RWPE2 (cell line): ENCODE data around the gene C1orf56.

Experiments used
- ATAC-seq: fragments of 200-7000 bp; cut with Tn5 transposase; 3 replicates; pipeline ENCODE4 v1.9.1; 2021; ENCODE audit warnings: low read depth
- DNase-seq: peaks from one replicate; pipeline ENCODE4 v3.0.0-alpha.2; 2020; ENCODE audit warnings: low spot score
- H3K27ac ChIP-seq: fragments of 450-650 bp; 2 replicates; pipeline ENCODE4 v1.5.1; 2017; ENCODE audit warnings: mild to moderate bottlenecking; ENCODE audit not compliant: poor library complexity, severe bottlenecking
- H3K27me3 ChIP-seq: fragments of 250-450 bp; sonication (Bioruptor Pico); 2 replicates; pipeline ENCODE4 v1.5.1; 2021; ENCODE audit warnings: mild to moderate bottlenecking, moderate library complexity; ENCODE audit not compliant: insufficient read depth, poor library complexity, severe bottlenecking
- H3K36me3 ChIP-seq: fragments of 250-450 bp; sonication (Bioruptor Pico); 2 replicates; pipeline ENCODE4 v1.5.1; 2020; ENCODE audit warnings: low read depth, mild to moderate bottlenecking, moderate library complexity
- H3K4me1 ChIP-seq: fragments of 250-450 bp; sonication (Bioruptor Pico); 2 replicates; pipeline ENCODE4 v1.5.1; 2021; ENCODE audit warnings: mild to moderate bottlenecking, moderate library complexity; ENCODE audit not compliant: insufficient read depth, poor library complexity, severe bottlenecking
- H3K4me3 ChIP-seq: fragments of 250-450 bp; sonication (Bioruptor Pico); 2 replicates; pipeline ENCODE4 v1.5.1; 2021; ENCODE audit warnings: mild to moderate bottlenecking, moderate library complexity; ENCODE audit not compliant: severe bottlenecking
- H3K9me3 ChIP-seq: fragments of 250-450 bp; sonication (Bioruptor Pico); 2 replicates; pipeline ENCODE4 v1.5.1; 2021; ENCODE audit warnings: mild to moderate bottlenecking, moderate library complexity; ENCODE audit not compliant: severe bottlenecking
- CTCF ChIP-seq: fragments of 450-650 bp; IDR thresholded peaks from one replicate; pipeline ENCODE4 v1.5.1; 2017; ENCODE audit warnings: mild to moderate bottlenecking, moderate library complexity; ENCODE audit not compliant: poor library complexity, severe bottlenecking

Gene C1orf56

GRCh38 chr1:151047925-151048644, 534 bp downstream of the C1orf56 start:
- H3K27me3 ChIP-seq: no peaks in the 10 kb centered on the region
- peaks cover 18% of the 10 kb centered on the region for H3K36me3 ChIP-seq
- peak overlapping the region; percentile 51 for H3K4me3 ChIP-seq
- DNase-seq (no peak), ATAC-seq (peak; percentile 61)
- H3K4me1 ChIP-seq: peaks cover 4% of the 10 kb centered on the region
- peak; percentile 58 for TF ChIP-seq CTCF
- H3K27ac ChIP-seq: peak overlapping the region; percentile 59
- no peaks in the 10 kb centered on the region for H3K9me3 ChIP-seq

DNA sequence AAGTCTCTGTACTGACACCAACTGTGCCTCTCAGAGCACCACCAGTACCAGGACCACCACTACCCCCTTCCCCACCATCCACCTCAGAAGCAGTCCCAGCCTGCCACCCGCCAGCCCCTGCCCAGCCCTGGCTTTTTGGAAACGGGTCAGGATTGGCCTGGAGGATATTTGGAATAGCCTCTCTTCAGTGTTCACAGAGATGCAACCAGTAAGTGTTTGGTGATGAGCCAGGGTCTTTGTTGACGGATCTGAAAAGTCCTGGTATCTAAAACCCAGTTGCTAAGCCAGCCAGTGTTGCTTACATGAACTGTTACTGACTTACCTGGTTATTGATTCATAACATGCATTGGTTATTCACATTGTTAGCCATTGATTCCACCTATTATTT, 1.1 kb downstream of the C1orf56 start:
- DNase-seq (no peak), ATAC-seq (no peak)
- TF ChIP-seq CTCF: peak; percentile 38
- Histone ChIP-seq H3K4me3 (peak overlapping the region; percentile 51), H3K36me3 (peaks cover 23% of the 10 kb centered on the region), H3K4me1 (peaks cover 4% of the 10 kb centered on the region), H3K9me3 (no peaks in the 10 kb centered on the region), H3K27ac (peak overlapping the region; percentile 59), H3K27me3 (no peaks in the 10 kb centered on the region)

GRCh38 chr1:151049458-151049857, 1.9 kb downstream of the C1orf56 start:
- peaks cover 4% of the 10 kb centered on the region for H3K4me1 ChIP-seq
- no peak overlapping the region for H3K4me3 ChIP-seq
- no peak for TF ChIP-seq CTCF
- no peaks in the 10 kb centered on the region for H3K27me3 ChIP-seq
- peaks cover 31% of the 10 kb centered on the region for H3K36me3 ChIP-seq
- no peak for DNase-seq
- no peak for ATAC-seq
- H3K9me3 ChIP-seq: no peaks in the 10 kb centered on the region
- H3K27ac ChIP-seq: peak overlapping the region; percentile 11

DNA sequence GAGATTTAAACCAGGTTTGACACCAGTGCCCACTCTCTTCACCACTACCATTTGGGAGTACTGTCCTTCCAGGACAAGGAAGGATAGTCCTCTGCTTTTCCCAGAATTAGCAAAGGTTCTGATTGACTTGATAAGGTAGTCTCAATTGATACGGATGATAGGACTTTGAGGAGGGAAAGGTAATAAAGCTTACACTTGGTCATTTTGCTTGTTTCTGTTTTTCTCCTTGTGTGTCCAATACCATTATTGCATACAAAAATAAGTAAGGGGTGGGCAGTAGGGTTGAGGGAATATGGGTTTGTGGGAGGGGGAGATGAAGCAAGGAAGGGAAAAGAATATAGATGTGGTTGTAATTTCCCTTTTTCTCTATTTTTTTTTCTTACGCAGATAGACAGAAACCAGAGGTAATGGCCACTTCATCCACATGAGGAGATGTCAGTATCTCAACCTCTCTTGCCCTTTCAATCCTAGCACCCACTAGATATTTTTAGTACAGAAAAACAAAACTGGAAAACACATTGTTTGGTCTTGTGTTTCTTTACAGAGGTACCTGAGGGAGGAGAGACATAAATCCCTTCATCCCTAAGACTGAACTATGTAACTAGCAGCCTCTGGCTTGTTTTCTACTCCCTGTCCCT, 2.6 kb downstream of the C1orf56 start:
- no peak for DNase-seq
- Histone ChIP-seq H3K4me1 (peaks cover 4% of the 10 kb centered on the region), H3K4me3 (no peak overlapping the region), H3K27me3 (no peaks in the 10 kb centered on the region), H3K36me3 (peaks cover 38% of the 10 kb centered on the region), H3K9me3 (no peaks in the 10 kb centered on the region), H3K27ac (peak overlapping the region; percentile 11)
- no peak for TF ChIP-seq CTCF
- no peak for ATAC-seq
